Fibroblast of lung (primary cell): Measurements from ENCODE around the gene KIAA1614. TPM values are rescaled to one million over a fixed set of nuclear protein-coding genes. Genes with fewer than 3 reads are reported as not detected.
A peak's percentile ranks its signal among the peaks of the same experiment; 100 is the strongest.

ENCODE experiments used
- DNase-seq, 2 donors: peaks; one replicate each; pipeline versions ENCODE4 v3.0.0 to v3.0.0-alpha.2; 2010; ENCODE audit warnings: low read depth in 2 of 2
- H2AFZ ChIP-seq: 2 replicates; pipeline ENCODE4 v1.5.1; 2012; ENCODE audit warnings: low read length, control low read depth, inconsistent platforms
- H3K27ac ChIP-seq: 2 replicates; pipeline ENCODE4 v1.5.1; 2011; ENCODE audit warnings: low read length, control low read depth; ENCODE audit not compliant: insufficient read depth
- H3K27me3 ChIP-seq: 2 replicates; pipeline ENCODE4 v1.5.1; 2011; ENCODE audit warnings: mild to moderate bottlenecking, low read length; ENCODE audit not compliant: control insufficient read depth, insufficient read depth
- H3K36me3 ChIP-seq: 2 replicates; pipeline ENCODE4 v1.5.1; 2011; ENCODE audit warnings: low read length; ENCODE audit not compliant: control insufficient read depth, insufficient read depth
- H3K4me1 ChIP-seq: 2 replicates; pipeline ENCODE4 v1.5.1; 2011; ENCODE audit warnings: low read length; ENCODE audit not compliant: control insufficient read depth, insufficient read depth; ENCODE audit errors: extremely low read depth
- H3K4me2 ChIP-seq: 2 replicates; pipeline ENCODE4 v1.5.1; 2011; ENCODE audit warnings: low read length, control low read depth; ENCODE audit not compliant: insufficient read depth; ENCODE audit errors: extremely low read depth
- H3K4me3 ChIP-seq, 4 experiments: fragments of 200-600 bp in 1 of 4; sonication (generic) in 1 of 4; replicated peaks in 1 of 4; 2 replicates each; pipeline ENCODE4 v1.5.1; 2011 to 2016; ENCODE audit warnings: low read length in 4 of 4, low read depth in 3 of 4, mild to moderate bottlenecking in 3 of 4, control low read depth in 2 of 4, inconsistent platforms in 1 of 4, mixed read lengths in 1 of 4; ENCODE audit not compliant: insufficient read depth in 1 of 4; ENCODE audit errors: control extremely low read depth in 1 of 4
- H3K79me2 ChIP-seq: 2 replicates; pipeline ENCODE4 v1.5.1; 2012; ENCODE audit warnings: mild to moderate bottlenecking, low read length, inconsistent platforms; ENCODE audit not compliant: control insufficient read depth, insufficient read depth
- H3K9ac ChIP-seq: 2 replicates; pipeline ENCODE4 v1.5.1; 2011; ENCODE audit warnings: mild to moderate bottlenecking, low read length, control low read depth; ENCODE audit not compliant: insufficient read depth
- H3K9me3 ChIP-seq: 2 replicates; pipeline ENCODE4 v1.5.1; 2012; ENCODE audit warnings: low read depth, low read length; ENCODE audit not compliant: control insufficient read depth, insufficient read depth
- H4K20me1 ChIP-seq: 2 replicates; pipeline ENCODE4 v1.5.1; 2011; ENCODE audit warnings: low read length; ENCODE audit not compliant: control insufficient read depth, insufficient read depth; ENCODE audit errors: extremely low read depth
- CTCF ChIP-seq, 2 donors: IDR thresholded peaks in 1 of 2; conservative IDR thresholded peaks in 1 of 2; 1 replicate in 1 of 2; 2 replicates in 1 of 2; pipeline ENCODE4 v1.5.1; 2011 to 2012; ENCODE audit warnings: low read length in 2 of 2, control low read depth in 1 of 2, inconsistent platforms in 1 of 2, low read depth in 1 of 2, mild to moderate bottlenecking in 1 of 2
- EZH2 ChIP-seq: IDR thresholded peaks from 2 replicates; pipeline ENCODE4 v1.5.1; 2012; ENCODE audit warnings: low read length, control low read depth, mild to moderate bottlenecking; ENCODE audit errors: missing control alignments
- polyA plus RNA-seq, 2 donors: library from polyadenylated mRNA; depleted of rRNA in 1 of 2; stranded (reverse) in 1 of 2; unstranded in 1 of 2; fragments of >200 nt; gene quantifications; 2 replicates each; pipeline ENCODE4 v1.2.1, GENCODE V29; 2011 to 2012; ENCODE audit warnings: missing spikeins in 1 of 2
- total RNA-seq: library from RNA; depleted of rRNA; stranded (reverse); fragments of >200 nt; gene quantifications from 2 replicates; pipeline ENCODE4 v1.2.1, GENCODE V29; 2014

Gene KIAA1614
- total and polyA plus RNA-seq, 2 donors (not counting 1 experiment from before 2014, with no cell fraction given), result 3.0 to 8.1 TPM

- peaks cover 2% of the 10 kb centered on the region for H3K36me3 ChIP-seq
- no peak for DNase-seq
Observed at GRCh38 chr1:180997843-180998504, 85.3 kb downstream of the KIAA1614 start.

More at GRCh38 chr1:180997843-180998504, 85.3 kb downstream of the KIAA1614 start:
- TF ChIP-seq CTCF (conservative IDR thresholded peaks at IDR 0.05 in 1 of 2, IDR thresholded peaks at IDR 0.05 in 1 of 2; ENCODE audit: low read depth in 1 of 2, low read length in 2 of 2) (no peak), EZH2 (no peak)
- no peaks in the 10 kb centered on the region for H3K4me1 ChIP-seq
- no peak overlapping the region for H3K4me3 ChIP-seq
- H3K27me3 ChIP-seq, result no peaks in the 10 kb centered on the region
- H3K79me2 ChIP-seq, result no peaks in the 10 kb centered on the region
- H4K20me1 ChIP-seq, result no peaks in the 10 kb centered on the region
- no peak overlapping the region for H3K27ac ChIP-seq
- no peaks in the 10 kb centered on the region for H3K9me3 ChIP-seq
- no peak overlapping the region for H3K9ac ChIP-seq
- H2AFZ ChIP-seq, result no peak overlapping the region
- H3K4me2 ChIP-seq, result peak overlapping the region; percentile 25

Other genes with a start within 250 kb of the KIAA1614 start
- gene STX6, start 110.0 kb downstream of the KIAA1614 start, total RNA-seq, result 31.3 and 37.2 TPM in 2 replicates
- gene STX6, start 110.0 kb downstream of the KIAA1614 start, polyA plus RNA-seq, result 19.6 and 20.4 TPM in 2 replicates
- gene MR1, start 121.1 kb downstream of the KIAA1614 start, total RNA-seq, result 14.9 and 42.1 TPM in 2 replicates
- gene MR1, start 121.1 kb downstream of the KIAA1614 start, polyA plus RNA-seq, result 35.3 and 41.6 TPM in 2 replicates
- gene IER5, start 175.8 kb downstream of the KIAA1614 start, total RNA-seq, result 31.1 and 42.8 TPM in 2 replicates
- gene IER5, start 175.8 kb downstream of the KIAA1614 start, polyA plus RNA-seq, result 19.1 and 24.2 TPM in 2 replicates